B cell (primary cell): Measurements from ENCODE around the gene TECTB. TPM values are rescaled to one million over a fixed set of nuclear protein-coding genes. Genes with fewer than 3 reads are reported as not detected.

ENCODE experiments used
- ATAC-seq: fragments of 200-7000 bp; cut with Tn5 transposase; one replicate; pipeline ENCODE4 v1.10.0; 2021; ENCODE audit warnings: low read depth, mild to moderate bottlenecking, moderate number of reproducible peaks, moderate library complexity
- CTCF ChIA-PET: fragments of 350-600 bp; sonication (Branson Sonifier 250); formaldehyde crosslinking; loops from one replicate; lab custom pipeline; 2021; ENCODE audit warnings: antibody characterized with exemption, inconsistent platforms; lab: Charles Lee
- POLR2A ChIA-PET: fragments of 350-600 bp; sonication (Branson Sonifier 250); formaldehyde crosslinking; loops from one replicate; lab custom pipeline; 2021; ENCODE audit warnings: antibody characterized with exemption; lab: Charles Lee
- DNase-seq: peaks from one replicate; pipeline ENCODE4 v3.0.0; 2013
- H2AFZ ChIP-seq: 2 replicates; pipeline ENCODE4 v1.6.1; 2012; ENCODE audit warnings: mild to moderate bottlenecking, low read depth, low read length; ENCODE audit not compliant: insufficient read depth, poor library complexity, severe bottlenecking
- H3K27ac ChIP-seq, 2 donors: 1 replicate in 1 of 2; 2 replicates in 1 of 2; pipeline ENCODE4 v1.5.1; 2012 to 2013; ENCODE audit warnings: low read length in 2 of 2, mild to moderate bottlenecking in 2 of 2, moderate library complexity in 1 of 2
- H3K27me3 ChIP-seq, 4 experiments: fragments of 200-600 bp in 1 of 4; sonication (generic) in 1 of 4; replicated peaks in 1 of 4; 1 replicate in 2 of 4; 2 replicates in 2 of 4; pipeline versions ENCODE4 v1.6.1 to v1.7.0; 2013 to 2016; ENCODE audit warnings: low read length in 3 of 4, mild to moderate bottlenecking in 2 of 4, mixed read lengths in 1 of 4, moderate library complexity in 1 of 4; ENCODE audit not compliant: insufficient read depth in 4 of 4, control insufficient read depth in 3 of 4; ENCODE audit errors: control extremely low read depth in 1 of 4
- H3K36me3 ChIP-seq, 2 experiments: replicated peaks in 1 of 2; 1 replicate in 1 of 2; 2 replicates in 1 of 2; pipeline versions ENCODE4 v1.6.1 to v1.7.1; 2013; ENCODE audit warnings: low read length in 1 of 2; ENCODE audit not compliant: insufficient read depth in 2 of 2, control insufficient read depth in 1 of 2; ENCODE audit errors: control extremely low read depth in 1 of 2, extremely low read depth in 1 of 2
- H3K4me1 ChIP-seq, 2 donors: fragments of 200-600 bp in 1 of 2; sonication (generic) in 1 of 2; 1 replicate in 1 of 2; 2 replicates in 1 of 2; pipeline versions ENCODE4 v1.5.1 to v1.6.1; 2013 to 2017; ENCODE audit warnings: low read length in 2 of 2; ENCODE audit not compliant: control insufficient read depth in 2 of 2, insufficient read depth in 2 of 2
- H3K4me2 ChIP-seq: replicated peaks from 2 replicates; pipeline ENCODE3; 2012; ENCODE audit warnings: mild to moderate bottlenecking, low read depth, low read length; ENCODE audit not compliant: poor library complexity, severe bottlenecking
- H3K4me3 ChIP-seq, 5 experiments: fragments of 200-600 bp in 1 of 5; sonication (generic) in 1 of 5; 1 replicate in 3 of 5; 2 replicates in 2 of 5; pipeline versions ENCODE4 v1.5.1 to v1.7.0; 2011 to 2016; ENCODE audit warnings: low read length in 4 of 5, mild to moderate bottlenecking in 4 of 5, low read depth in 2 of 5, control low read depth in 1 of 5, moderate library complexity in 1 of 5; ENCODE audit not compliant: insufficient read depth in 1 of 5; ENCODE audit errors: control extremely low read depth in 1 of 5, extremely low read depth in 1 of 5
- H3K79me2 ChIP-seq: fragments of 200-600 bp; sonication (generic); one replicate; pipeline ENCODE4 v1.6.0; 2016; ENCODE audit warnings: low read length; ENCODE audit not compliant: control insufficient read depth, insufficient read depth
- H3K9ac ChIP-seq: fragments of 200-600 bp; sonication (generic); 2 replicates; pipeline ENCODE4 v1.6.1; 2017; ENCODE audit warnings: mild to moderate bottlenecking, low read length, moderate library complexity
- H3K9me3 ChIP-seq, 3 donors: one replicate each; pipeline versions ENCODE4 v1.6.1 to v1.7.1; 2013; ENCODE audit warnings: low read length in 2 of 3; ENCODE audit not compliant: control insufficient read depth in 2 of 3, insufficient read depth in 1 of 3; ENCODE audit errors: control extremely low read depth in 1 of 3
- H4K20me1 ChIP-seq: 2 replicates; pipeline ENCODE4 v1.6.0; 2012; ENCODE audit warnings: mild to moderate bottlenecking, low read length; ENCODE audit not compliant: insufficient read depth, control insufficient read depth, poor library complexity, severe bottlenecking
- H3K27ac Mint-ChIP-seq: one replicate; pipeline ENCODE4 v1.8.0; 2021; ENCODE audit warnings: mixed read lengths
- H3K27me3 Mint-ChIP-seq: one replicate; pipeline ENCODE4 v1.8.0; 2021; ENCODE audit warnings: mixed read lengths
- H3K4me1 Mint-ChIP-seq: one replicate; pipeline ENCODE4 v1.8.0; 2021; ENCODE audit warnings: mixed read lengths
- H3K4me3 Mint-ChIP-seq: one replicate; pipeline ENCODE4 v1.8.0; 2021; ENCODE audit warnings: mixed read lengths
- H3K9me3 Mint-ChIP-seq: one replicate; pipeline ENCODE4 v1.8.0; 2022; ENCODE audit warnings: mixed read lengths; ENCODE audit not compliant: insufficient read depth
- EZH2 ChIP-seq: IDR thresholded peaks from 2 replicates; pipeline ENCODE4 v1.6.1; 2012; ENCODE audit warnings: borderline replicate concordance, low read depth, mild to moderate bottlenecking, moderate library complexity, low read length; ENCODE audit not compliant: insufficient read depth, poor library complexity, severe bottlenecking
- WGBS: methylation state at CpG from one replicate; pipeline ENCODE4 v1.1.5; 2013; ENCODE audit warnings: missing lambda C conversion rate; ENCODE audit not compliant: insufficient coverage; 5-methylcytosine and 5-hydroxymethylcytosine counted together
- intact Hi-C: fragments of 100-400 bp; cut with micrococcal nuclease; formaldehyde crosslinking; loops from one replicate; pipeline ENCODE4 v1.10.0; 2022
- polyA plus RNA-seq: library from polyadenylated mRNA; depleted of rRNA; stranded (reverse); fragments of >200 nt; gene quantifications from 2 replicates; pipeline ENCODE4 v1.2.3, GENCODE V29; 2012
- total RNA-seq, 2 donors: library from RNA; stranded (reverse); fragments of 120-200 nt in 1 of 2; gene quantifications; 1 replicate in 1 of 2; 2 replicates in 1 of 2; pipeline versions ENCODE4 v1.2.3 to v1.2.4, GENCODE V29; 2013 to 2022
- TF ChIP-seq, protein P1 (sequence below): fragments of 200-600 bp; IDR thresholded peaks from one replicate; pipeline ENCODE4 v1.8.0; 2022; ENCODE audit warnings: antibody characterized with exemption, mild to moderate bottlenecking

TECTB gene
- total and polyA plus RNA-seq, 2 donors (not counting 1 experiment from before 2014, with no cell fraction given): not detected

DNA sequence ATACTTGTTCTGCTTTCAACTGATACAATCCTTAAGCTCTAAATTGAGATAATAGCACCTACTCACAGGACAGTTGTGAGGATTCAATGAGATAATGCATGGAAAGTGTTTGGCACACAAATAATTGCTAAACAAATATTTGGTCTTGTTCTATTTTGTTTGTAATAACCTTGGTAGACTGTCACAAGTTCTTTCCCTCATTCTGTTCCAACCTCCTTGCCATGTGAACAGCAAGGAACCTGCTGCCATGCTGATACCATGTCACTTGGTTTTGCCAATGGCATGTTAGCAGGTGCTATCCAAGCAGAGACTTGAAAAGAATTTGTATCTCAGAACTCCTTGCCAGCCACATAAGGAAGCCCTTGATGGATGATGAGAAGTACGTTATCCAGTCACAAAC, 24.8 kb upstream of the TECTB start:
- Histone ChIP-seq H3K4me2 (no peak overlapping the region), H3K79me2 (no peaks in the 10 kb centered on the region), H3K9me3 (no peaks in the 10 kb centered on the region), H3K4me3 (no peak overlapping the region), H3K36me3 (no peaks in the 10 kb centered on the region), H3K27ac (no peak overlapping the region), H2AFZ (no peak overlapping the region), H4K20me1 (no peaks in the 10 kb centered on the region), H3K4me1 (no peaks in the 10 kb centered on the region), H3K9ac (no peak overlapping the region), H3K27me3 (no peaks in the 10 kb centered on the region)
- ATAC-seq (no peak), DNase-seq (no peak)
- Mint-ChIP-seq H3K4me3 (no peak overlapping the region), H3K27ac (no peak overlapping the region), H3K9me3 (no peaks in the 10 kb centered on the region), H3K4me1 (no peaks in the 10 kb centered on the region), H3K27me3 (no peaks in the 10 kb centered on the region)
- TF ChIP-seq, protein P1, sequence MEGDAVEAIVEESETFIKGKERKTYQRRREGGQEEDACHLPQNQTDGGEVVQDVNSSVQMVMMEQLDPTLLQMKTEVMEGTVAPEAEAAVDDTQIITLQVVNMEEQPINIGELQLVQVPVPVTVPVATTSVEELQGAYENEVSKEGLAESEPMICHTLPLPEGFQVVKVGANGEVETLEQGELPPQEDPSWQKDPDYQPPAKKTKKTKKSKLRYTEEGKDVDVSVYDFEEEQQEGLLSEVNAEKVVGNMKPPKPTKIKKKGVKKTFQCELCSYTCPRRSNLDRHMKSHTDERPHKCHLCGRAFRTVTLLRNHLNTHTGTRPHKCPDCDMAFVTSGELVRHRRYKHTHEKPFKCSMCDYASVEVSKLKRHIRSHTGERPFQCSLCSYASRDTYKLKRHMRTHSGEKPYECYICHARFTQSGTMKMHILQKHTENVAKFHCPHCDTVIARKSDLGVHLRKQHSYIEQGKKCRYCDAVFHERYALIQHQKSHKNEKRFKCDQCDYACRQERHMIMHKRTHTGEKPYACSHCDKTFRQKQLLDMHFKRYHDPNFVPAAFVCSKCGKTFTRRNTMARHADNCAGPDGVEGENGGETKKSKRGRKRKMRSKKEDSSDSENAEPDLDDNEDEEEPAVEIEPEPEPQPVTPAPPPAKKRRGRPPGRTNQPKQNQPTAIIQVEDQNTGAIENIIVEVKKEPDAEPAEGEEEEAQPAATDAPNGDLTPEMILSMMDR: no peak
- TF ChIP-seq EZH2: no peak
- intact Hi-C loops: no loop called here
- ChIA-PET POLR2A (no interaction called here), CTCF (interaction anchor here (1.7 kb wide), 1 partner anchor 50 kb away, joined by 4 read pairs; no protein-coding TSS in a partner anchor)
- WGBS: no CpG with 5 or more reads among the region's 1 CpG

GRCh38 chr10:112259688-112260087, 23.5 kb upstream of the TECTB start:
- POLR2A ChIA-PET: no interaction called here

More at GRCh38 chr10:112259688-112260087, 23.5 kb upstream of the TECTB start:
- Histone ChIP-seq H3K79me2 (no peaks in the 10 kb centered on the region), H3K9me3 (no peaks in the 10 kb centered on the region), H3K4me2 (no peak overlapping the region), H4K20me1 (no peaks in the 10 kb centered on the region), H2AFZ (no peak overlapping the region), H3K4me1 (no peaks in the 10 kb centered on the region), H3K36me3 (no peaks in the 10 kb centered on the region), H3K27me3 (no peaks in the 10 kb centered on the region), H3K9ac (no peak overlapping the region), H3K4me3 (no peak overlapping the region), H3K27ac (no peak overlapping the region)
- Mint-ChIP-seq H3K4me3 (no peak overlapping the region), H3K27ac (no peak overlapping the region), H3K27me3 (no peaks in the 10 kb centered on the region), H3K4me1 (no peaks in the 10 kb centered on the region), H3K9me3 (no peaks in the 10 kb centered on the region)
- CTCF ChIA-PET: no interaction called here
- DNase-seq (no peak), ATAC-seq (no peak)
- intact Hi-C loops: no loop called here
- TF ChIP-seq EZH2: no peak
- TF ChIP-seq, protein P1: no peak
